Upper lobe of left lung (tissue), 4 donors: ENCODE data around the gene PPP1R1B.

ENCODE experiments used
- EP300 ChIP-seq, 4 donors: sonication (generic); formaldehyde crosslinking; IDR thresholded peaks; one replicate each; pipeline ENCODE4 v1.5.1; 2017; ENCODE audit warnings: antibody characterized with exemption in 4 of 4, control low read depth in 2 of 4
- POLR2A ChIP-seq, 4 donors: fragments of 450-650 bp; IDR thresholded peaks; one replicate each; pipeline ENCODE4 v1.5.1; 2016 to 2017; ENCODE audit warnings: antibody characterized with exemption in 4 of 4, mild to moderate bottlenecking in 2 of 4
- POLR2AphosphoS5 ChIP-seq, 2 donors: sonication (generic); formaldehyde crosslinking; IDR thresholded peaks; one replicate each; pipeline ENCODE4 v1.5.1; 2017; ENCODE audit warnings: antibody characterized with exemption in 2 of 2
- TF ChIP-seq, protein P1 (sequence below), 6 experiments: fragments of 450-650 bp in 4 of 6; fragments of 200-600 bp in 2 of 6; sonication (generic) in 2 of 6; IDR thresholded peaks; one replicate each; pipeline ENCODE4 v1.5.1; 2016 to 2019; ENCODE audit warnings: antibody characterized with exemption in 6 of 6

- TF ChIP-seq POLR2A (IDR thresholded peaks at IDR 0.05) (no peak), EP300 (IDR thresholded peaks at IDR 0.05) (no peak), POLR2AphosphoS5 (IDR thresholded peaks at IDR 0.05) (no peak)
- TF ChIP-seq, protein P1, sequence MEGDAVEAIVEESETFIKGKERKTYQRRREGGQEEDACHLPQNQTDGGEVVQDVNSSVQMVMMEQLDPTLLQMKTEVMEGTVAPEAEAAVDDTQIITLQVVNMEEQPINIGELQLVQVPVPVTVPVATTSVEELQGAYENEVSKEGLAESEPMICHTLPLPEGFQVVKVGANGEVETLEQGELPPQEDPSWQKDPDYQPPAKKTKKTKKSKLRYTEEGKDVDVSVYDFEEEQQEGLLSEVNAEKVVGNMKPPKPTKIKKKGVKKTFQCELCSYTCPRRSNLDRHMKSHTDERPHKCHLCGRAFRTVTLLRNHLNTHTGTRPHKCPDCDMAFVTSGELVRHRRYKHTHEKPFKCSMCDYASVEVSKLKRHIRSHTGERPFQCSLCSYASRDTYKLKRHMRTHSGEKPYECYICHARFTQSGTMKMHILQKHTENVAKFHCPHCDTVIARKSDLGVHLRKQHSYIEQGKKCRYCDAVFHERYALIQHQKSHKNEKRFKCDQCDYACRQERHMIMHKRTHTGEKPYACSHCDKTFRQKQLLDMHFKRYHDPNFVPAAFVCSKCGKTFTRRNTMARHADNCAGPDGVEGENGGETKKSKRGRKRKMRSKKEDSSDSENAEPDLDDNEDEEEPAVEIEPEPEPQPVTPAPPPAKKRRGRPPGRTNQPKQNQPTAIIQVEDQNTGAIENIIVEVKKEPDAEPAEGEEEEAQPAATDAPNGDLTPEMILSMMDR (IDR thresholded peaks at IDR 0.05): no peak
Measured at GRCh38 chr17:39669897-39670735, 43.4 kb downstream of the PPP1R1B start.
